ENCODE measurements around the gene TLCD2.

The TLCD2 gene

DNA sequence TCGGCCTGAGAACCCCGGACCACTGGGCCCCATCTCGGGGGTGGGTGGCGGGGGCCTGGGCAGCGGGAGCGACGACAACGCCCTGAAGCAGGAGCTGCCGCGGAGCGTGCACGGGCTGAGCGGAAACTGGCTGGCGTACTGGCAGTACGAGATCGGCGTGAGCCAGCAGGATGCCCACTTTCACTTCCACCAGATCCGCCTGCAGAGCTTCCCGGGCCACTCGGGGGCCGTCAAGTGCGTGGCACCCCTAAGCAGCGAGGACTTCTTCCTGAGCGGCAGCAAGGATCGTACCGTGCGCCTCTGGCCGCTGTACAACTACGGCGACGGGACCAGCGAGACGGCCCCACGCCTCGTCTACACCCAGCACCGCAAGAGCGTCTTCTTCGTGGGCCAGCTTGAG, 23.6 kb upstream of the TLCD2 start:
- TF ChIP-seq, protein P1, sequence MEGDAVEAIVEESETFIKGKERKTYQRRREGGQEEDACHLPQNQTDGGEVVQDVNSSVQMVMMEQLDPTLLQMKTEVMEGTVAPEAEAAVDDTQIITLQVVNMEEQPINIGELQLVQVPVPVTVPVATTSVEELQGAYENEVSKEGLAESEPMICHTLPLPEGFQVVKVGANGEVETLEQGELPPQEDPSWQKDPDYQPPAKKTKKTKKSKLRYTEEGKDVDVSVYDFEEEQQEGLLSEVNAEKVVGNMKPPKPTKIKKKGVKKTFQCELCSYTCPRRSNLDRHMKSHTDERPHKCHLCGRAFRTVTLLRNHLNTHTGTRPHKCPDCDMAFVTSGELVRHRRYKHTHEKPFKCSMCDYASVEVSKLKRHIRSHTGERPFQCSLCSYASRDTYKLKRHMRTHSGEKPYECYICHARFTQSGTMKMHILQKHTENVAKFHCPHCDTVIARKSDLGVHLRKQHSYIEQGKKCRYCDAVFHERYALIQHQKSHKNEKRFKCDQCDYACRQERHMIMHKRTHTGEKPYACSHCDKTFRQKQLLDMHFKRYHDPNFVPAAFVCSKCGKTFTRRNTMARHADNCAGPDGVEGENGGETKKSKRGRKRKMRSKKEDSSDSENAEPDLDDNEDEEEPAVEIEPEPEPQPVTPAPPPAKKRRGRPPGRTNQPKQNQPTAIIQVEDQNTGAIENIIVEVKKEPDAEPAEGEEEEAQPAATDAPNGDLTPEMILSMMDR (IDR thresholded peaks at IDR 0.05; ENCODE audit: low read depth, low read length, missing control alignments), result no peak
- DNase-seq (ENCODE audit: low read depth), result no peak

DNA sequence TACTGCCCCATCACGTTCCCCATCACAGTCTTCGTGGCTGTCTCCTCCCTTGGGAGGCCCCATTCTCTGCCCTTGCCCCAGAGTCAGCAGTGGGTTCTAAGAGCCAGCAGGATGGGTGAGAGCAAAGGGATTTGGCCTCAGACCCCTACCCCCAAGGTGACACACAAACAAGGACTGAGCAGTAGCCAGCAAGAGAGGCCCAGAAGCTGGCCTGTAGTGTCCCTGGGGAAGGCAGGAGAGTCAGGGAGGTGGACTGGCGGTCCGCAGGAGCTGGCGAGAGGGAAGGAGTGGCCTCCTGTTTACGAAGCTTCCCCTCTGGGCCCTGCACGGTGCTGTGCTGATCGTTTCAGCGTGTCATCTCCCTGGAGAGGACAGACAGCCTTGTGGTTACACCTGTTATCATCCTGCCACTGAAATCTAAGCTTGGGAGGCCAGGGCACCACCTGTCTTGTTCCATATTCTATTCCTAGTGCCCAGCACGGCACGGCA, 22.7 kb upstream of the TLCD2 start:
- H3K4me3 ChIP-seq (ENCODE audit: low read depth, low read length), result no peak overlapping the region
- TF ChIP-seq, protein P1 (IDR thresholded peaks at IDR 0.05; ENCODE audit: low read depth, low read length, missing control alignments), result no peak

More for the DNA sequence above, 23.6 kb upstream of the TLCD2 start:
- no peak overlapping the region for H3K4me3 ChIP-seq (ENCODE audit: low read depth, low read length)

GRCh38 chr17:1732241-1732832, 22.2 kb upstream of the TLCD2 start:
- H3K4me3 ChIP-seq (ENCODE audit: low read depth, low read length), result no peak overlapping the region
- DNase-seq (ENCODE audit: low read depth), result no peak
- TF ChIP-seq, protein P1 (IDR thresholded peaks at IDR 0.05; ENCODE audit: low read depth, low read length, missing control alignments), result no peak

More for the DNA sequence above, 22.7 kb upstream of the TLCD2 start:
- DNase-seq (ENCODE audit: low read depth), result no peak

DNA sequence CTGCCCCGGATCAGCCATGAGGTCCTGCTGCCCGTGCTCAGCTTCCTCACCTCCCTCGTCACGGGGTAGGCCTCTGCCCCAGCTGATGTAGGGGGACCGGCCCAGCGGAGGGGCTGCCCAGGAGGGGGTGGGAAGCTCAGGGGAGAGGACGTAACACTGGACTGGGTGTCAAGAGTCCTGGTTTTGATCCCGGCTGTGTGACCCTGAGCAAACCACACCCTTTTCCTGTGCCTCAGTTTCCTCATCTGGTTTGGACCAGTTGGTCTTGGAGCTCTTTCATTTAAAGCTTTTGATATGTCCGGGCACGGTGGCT, 21.0 kb upstream of the TLCD2 start:
- H3K4me3 ChIP-seq (ENCODE audit: low read depth, low read length), result no peak overlapping the region
- no peak for DNase-seq (ENCODE audit: low read depth)
- TF ChIP-seq, protein P1 (IDR thresholded peaks at IDR 0.05; ENCODE audit: low read depth, low read length, missing control alignments), result no peak

GRCh38 chr17:1730326-1731193, 20.4 kb upstream of the TLCD2 start:
- H3K4me3 ChIP-seq (ENCODE audit: low read depth, low read length), result no peak overlapping the region
- no peak for DNase-seq (ENCODE audit: low read depth)
- TF ChIP-seq, protein P1 (IDR thresholded peaks at IDR 0.05; ENCODE audit: low read depth, low read length, missing control alignments), result no peak

DNA sequence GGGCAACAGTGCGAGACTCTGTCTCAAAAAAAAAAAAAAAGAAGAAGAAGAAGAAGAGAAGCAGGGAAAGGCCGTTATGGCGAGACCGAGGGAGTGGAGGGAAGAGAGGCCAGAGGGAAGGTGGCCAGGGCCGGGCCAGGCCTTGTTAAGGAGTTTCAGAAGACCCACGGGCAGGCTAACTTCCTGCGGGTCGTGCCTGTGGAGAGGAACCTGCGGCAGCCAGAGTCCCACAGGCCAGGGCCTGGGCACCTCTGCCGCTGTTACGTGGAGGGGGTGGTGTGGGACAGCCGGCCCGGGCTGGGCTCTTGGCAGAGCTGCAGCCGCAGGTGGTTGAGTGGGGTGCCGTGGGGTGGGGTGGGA, 19.8 kb upstream of the TLCD2 start:
- no peak overlapping the region for H3K4me3 ChIP-seq (ENCODE audit: low read depth, low read length)
- TF ChIP-seq, protein P1 (IDR thresholded peaks at IDR 0.05; ENCODE audit: low read depth, low read length, missing control alignments), result no peak
- no peak for DNase-seq (ENCODE audit: low read depth)

All from GM12864 (cell line).